Left renal cortex interstitium (tissue), 4 donors: Measurements from ENCODE around the gene USF1. TPM values are rescaled to one million over a fixed set of nuclear protein-coding genes. Genes with fewer than 3 reads are reported as not detected.
"Not testable (repeated sequence)": the region's sequence is repeated elsewhere in the genome, so short reads cannot be mapped to it uniquely, and the experiment has no call there.

Experiments
- DNase-seq, 4 donors: peaks; one replicate each; pipeline ENCODE4 v3.0.0-alpha.2; 2013; ENCODE audit warnings: low read depth in 4 of 4, low spot score in 2 of 4, missing footprints in 1 of 4
- polyA plus RNA-seq, 4 donors: library from polyadenylated mRNA; unstranded; fragments of 120-200 nt; gene quantifications; one replicate each; pipeline ENCODE4 v1.2.1, GENCODE V29; 2013; ENCODE audit not compliant: insufficient read length in 4 of 4

The USF1 gene
- polyA plus RNA-seq, 4 donors = 55.6 to 69.0 (median 60.4) TPM

- no peak for DNase-seq
Observed at GRCh38 chr1:161080441-161081405, 34.9 kb upstream of the USF1 start.

DNA sequence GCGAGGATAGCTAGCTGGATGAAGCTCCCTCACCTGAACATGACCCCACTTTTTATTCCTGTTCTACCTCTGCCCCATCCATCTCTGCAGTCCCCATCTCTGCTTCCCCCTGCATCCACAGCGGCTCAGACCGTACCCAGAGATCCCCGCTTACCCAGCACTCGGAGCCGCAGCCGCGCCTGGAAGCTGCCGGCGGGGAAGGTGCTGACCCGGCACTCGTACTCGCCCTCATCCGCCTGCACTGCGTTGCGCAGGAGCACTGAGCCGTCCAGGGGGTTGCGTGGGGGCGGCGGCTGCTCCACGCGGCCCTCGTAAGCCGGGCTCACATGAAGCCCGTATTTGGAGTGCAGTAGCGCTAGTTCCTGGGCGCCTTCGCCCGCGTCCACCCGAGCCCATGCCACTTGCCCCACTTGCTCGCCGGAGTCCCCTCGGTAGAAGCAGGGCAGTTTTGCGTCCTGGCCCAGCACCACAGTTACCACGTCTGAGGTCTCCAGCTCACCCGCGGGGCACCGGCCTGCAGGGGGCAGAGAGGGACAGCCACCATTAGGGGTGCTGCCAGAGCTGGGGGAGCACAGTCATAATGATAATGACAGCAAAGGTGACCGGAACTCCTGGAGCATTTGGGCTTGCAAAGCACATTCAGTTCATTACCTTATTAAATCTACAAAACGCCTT lies 33.8 kb upstream of the USF1 start:
- no peak for DNase-seq

GRCh38 chr1:161077426-161077825 lies 31.6 kb upstream of the USF1 start:
- no peak for DNase-seq

GRCh38 chr1:161076410-161076809 lies 30.6 kb upstream of the USF1 start:
- DNase-seq = no peak

DNA sequence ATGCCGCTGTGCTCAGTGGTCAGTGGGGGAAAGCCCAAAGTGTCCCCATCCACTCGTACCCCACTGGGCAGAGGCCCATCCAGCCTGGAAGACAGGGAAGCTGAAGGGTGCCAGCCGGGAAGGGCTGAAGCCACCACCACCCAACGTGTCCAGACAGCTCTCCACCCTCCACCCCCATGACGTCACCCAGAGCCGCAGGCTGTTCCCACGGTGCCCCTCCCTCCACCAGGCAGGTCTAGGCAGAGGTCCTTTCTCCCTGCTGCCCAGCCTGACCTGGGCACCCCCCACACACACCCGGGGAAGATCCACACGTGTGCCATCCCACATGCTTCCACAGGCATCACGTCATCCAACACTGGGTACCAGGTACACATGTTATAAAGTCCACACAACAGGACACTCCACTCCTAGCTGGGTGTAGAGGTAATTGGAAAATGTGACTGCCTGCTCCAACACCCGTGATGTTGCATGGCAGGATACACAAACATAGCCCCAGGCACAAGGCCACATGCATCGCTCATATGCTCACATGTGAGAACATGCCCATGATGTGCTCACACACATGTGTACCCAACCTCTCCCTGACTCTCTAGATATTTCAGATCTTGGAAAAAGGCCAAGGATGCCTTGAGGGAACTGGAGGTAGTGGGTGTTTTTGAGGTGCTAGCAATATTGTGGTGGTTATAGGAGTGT lies 29.0 kb upstream of the USF1 start:
- no peak for DNase-seq

DNA sequence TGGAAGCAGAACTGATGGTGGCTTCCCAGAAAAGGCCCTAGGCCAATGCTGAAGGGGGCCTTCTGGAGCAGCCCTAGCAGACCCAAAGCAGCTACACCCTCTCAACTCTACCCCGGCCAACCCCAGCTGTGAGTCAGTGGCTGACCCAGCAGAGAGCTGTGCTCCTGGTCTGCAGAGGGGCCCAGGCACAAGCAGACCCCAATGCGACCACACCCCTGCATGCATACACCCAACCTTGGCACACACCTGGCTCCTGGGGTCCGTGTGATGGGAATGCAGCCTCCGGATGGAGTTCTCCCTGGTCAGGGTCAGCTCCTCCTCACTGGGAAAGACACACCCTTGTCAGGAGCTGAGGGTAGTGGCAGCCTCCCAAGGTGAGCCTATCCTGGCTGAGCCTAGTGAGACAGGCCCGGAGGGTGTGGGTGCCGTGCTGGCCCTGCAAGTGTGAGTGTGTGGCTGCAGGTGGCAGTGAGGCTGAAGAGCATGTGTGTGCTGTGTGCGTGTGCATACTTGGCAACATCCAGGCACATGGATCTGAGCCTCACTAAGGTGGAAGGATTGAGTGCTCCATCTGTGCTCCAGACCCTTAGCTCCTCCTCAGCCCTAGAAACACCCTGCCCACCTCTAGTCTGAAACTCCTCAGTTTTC lies 27.8 kb upstream of the USF1 start:
- DNase-seq = no peak

DNA sequence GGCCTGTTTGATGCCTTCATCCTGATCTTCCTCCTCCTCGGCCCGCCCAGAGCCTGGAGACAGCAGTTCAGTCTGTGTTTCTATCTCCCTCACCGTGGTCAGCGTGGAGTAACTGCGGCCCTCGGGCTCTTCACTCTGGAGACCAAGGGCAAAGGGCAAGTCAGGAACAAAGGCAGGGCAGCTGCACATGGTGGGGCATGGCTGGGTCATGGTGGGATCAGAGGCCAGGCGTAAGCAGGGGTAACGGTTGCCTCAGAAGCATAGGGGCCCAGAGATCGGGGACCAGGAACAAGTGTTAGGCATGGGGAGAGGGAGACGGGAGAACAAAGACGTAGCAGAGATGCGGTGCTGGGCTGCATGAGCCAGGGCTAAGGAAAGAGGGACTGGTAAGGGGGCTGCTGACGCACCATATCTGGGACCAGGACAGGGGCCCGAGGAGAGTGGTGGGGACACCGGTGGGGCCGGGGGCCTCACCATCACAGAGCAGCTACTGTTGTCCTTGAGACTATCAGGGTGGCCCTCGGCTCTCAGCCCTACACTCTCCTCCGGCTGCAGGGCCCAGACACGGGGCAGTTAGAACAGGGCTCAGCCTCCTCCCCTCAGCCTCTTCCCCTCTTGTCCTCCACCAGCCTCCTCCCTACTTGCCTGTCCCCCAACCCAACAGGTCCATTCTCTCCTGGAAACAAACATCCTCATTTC lies 27.1 kb upstream of the USF1 start:
- no peak for DNase-seq

DNA sequence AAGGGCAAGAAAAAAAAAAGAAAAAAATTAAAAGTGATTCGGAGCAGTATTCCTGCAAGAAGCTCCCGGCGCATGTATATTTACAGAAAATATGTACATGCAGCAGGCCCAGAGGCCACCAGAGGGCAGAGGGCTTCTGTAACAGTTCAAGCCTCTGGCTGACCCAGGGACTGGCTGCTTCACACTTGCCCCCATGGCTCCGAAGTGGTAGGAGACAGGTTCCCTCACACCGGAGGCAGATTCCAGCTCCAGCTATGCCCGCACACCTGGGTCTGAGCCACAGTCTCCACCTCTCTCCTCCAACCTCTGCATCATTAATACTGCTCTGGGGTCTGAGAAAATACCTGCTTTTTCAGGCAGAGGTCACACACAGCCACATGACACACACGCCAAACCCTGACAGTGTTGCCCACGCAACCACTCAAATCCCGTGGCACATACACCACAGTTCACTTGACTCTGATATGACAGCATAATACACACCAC lies 26.2 kb upstream of the USF1 start:
- DNase-seq = no peak

DNA sequence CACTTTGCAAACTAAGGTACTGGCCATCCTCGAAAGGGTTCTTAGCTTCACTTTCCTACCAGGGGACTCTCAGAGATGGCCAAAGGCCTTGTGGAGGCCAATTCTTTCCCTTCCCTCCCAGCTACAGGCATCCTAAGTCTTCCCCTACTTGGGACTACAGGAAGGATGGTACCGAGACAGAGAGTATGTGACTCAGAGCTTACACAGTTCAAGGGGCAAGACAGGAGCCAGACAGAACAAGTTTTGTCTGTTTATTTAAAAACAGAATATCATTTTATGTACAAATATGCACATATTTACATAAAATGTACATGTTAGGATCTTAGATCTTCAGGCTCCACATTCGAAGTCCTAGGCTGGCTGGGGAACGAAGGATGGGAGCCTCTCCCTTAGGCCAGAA lies 25.0 kb upstream of the USF1 start:
- DNase-seq = no peak

DNA sequence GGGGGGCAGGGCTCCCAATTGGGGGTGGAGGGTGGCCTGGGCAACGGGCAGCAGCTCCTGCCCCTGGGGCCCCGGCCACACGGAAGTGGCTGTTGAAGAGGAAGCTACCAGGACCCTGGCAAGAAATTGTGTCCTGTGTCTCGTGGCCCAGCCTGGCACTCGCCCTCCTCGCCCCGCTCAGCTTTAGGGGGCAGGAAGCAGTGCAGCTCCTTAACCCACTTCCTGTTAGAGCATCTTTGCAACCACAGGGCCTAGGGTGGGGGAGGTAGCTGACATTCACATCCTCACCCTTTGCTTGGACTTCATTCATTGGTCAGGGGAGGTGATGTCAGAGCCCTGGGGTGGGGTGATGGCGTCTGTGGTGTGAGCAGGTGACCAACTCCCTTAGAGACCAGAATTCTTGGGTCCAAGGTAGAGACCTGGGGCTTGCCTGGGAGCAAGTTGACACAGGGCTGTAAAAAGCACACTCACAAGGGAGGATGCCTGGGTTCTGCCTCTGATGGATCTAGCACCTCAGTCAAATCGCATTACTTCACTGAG lies 24.0 kb upstream of the USF1 start, which contains the start of gene ARHGAP30:
ARHGAP30 (minus strand) TSS at position 161 of the 540 bp plus-strand sequence. CDS start 267 bp downstream, outside the sequence.
- DNase-seq = no peak

GRCh38 chr1:161069241-161069640 lies 23.5 kb upstream of the USF1 start:
- DNase-seq = no peak

DNA sequence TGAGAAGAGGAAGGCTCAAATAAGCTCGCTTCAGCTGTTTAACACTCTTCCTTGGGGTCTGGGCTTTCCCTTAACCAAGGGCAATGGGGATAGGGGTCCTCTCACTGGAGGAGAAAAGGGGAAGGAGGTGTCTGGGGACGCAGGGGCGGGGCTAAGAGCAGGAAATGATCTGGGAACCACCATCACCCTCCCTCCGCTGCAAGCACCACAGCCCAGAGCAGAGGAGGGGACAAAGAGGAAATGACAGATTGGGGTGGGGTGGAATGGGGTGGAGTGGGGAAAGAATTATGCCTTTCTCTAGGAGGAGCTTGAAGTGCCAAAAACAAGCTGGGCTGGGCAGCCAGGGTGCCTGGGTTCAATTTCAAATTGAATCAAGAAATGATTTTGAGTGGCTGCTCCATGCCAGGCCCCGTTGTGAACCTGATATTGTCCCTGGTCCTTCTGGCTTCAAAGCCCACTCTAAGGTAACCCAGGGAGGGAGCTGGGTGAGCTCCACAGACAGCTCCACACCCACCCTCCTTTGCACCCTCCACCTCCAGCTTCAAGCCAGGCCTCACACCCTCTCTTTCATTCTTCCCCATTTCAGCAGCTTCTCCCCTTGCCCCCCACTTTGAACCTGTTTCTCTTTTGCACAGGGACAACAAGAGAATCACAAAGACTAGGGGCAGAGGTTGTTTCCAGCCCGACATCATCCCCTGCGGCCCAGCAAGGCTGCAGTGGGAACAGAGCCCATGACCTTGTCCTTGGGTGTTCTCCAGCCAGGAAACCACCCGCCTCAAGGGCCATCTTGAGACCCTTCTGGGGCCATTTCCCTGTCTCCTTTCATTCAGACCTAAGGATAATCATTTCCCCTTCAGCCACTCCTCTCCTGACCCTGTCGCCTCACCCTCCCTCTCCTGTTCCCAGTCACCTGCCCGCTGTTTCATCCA lies 22.8 kb upstream of the USF1 start:
- DNase-seq = no peak

GRCh38 chr1:161066694-161067093 lies 20.9 kb upstream of the USF1 start:
- no peak for DNase-seq

GRCh38 chr1:161065681-161066080 lies 19.9 kb upstream of the USF1 start:
- not testable (repeated sequence) for DNase-seq

DNA sequence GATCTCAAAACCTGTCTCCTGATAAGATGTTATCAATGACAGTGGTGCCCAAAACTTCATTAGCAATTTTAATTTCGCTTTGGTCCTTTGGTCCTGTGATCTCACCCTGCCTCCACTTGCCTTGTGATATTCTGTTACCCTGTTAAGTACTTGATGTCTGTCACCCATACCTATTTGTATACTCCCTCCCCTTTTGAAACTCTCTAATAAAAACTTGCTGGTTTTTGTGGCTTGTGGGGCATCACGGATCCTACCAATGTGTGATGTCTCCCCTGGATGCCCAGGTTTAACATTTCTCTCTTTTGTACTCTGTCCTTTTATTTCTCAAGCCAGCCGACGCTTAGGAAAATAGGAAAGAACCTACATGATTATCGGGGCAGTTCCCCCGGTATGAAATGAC lies 18.2 kb upstream of the USF1 start:
- DNase-seq = not testable (repeated sequence)

DNA sequence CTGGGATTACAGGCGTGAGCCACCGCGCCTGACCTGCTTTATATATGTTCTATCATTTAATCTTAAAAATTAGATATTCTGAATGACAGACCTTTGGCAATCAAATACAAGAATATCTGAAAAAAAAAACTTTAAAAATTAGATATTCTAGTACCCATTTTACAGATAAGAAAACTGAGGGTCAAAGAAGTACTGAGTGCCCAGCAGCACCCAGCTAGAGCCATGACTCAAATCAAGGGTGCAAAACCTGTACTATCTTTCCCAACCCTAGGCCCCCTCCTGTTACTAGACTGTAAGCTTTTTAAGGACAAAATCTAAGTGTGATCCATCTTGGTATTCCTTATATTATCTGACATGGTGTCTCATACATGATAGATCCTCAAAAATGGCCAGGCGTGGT lies 15.6 kb upstream of the USF1 start:
- no peak for DNase-seq

GRCh38 chr1:161059293-161059692 lies 13.5 kb upstream of the USF1 start:
- no peak for DNase-seq

DNA sequence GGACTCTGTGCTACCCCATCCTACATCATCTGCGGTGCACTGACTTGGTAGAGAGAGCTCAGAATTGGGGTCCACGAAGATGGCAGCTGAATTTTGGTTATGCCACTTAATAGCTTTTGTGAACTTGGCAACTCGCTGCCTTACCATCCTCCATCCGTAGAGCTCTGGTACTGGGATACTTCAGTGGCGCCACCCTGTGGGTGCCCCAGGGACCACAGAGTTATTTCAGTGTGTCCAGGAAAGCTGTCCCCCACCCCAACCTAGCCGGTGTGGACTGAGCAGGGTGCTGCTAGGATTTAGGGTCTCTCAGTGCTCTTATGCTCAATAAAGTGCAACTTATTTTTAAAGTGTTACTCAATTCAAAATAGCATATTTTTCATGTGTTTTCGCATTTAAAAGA lies 9.0 kb upstream of the USF1 start:
- DNase-seq = no peak

- no peak for DNase-seq
Observed at GRCh38 chr1:161054232-161054631, 8.5 kb upstream of the USF1 start.
